Measurements from ENCODE around the gene HECW1. TPM values are rescaled to one million over a fixed set of nuclear protein-coding genes. Genes with fewer than 3 reads are reported as not detected.
A peak's percentile ranks its signal among the peaks of the same experiment; 100 is the strongest.

HECW1 gene
- total RNA-seq, 1 donor from 2014 or later: 1.6 TPM

GRCh38 chr7:43530553-43531410 lies 418.3 kb downstream of the HECW1 start:
- TF ChIP-seq CTCF (IDR thresholded peaks at IDR 0.05): no peak
- ATAC-seq: no peak
- H3K4me1 ChIP-seq: no peaks in the 10 kb centered on the region
- intact Hi-C loops (cut with DNase I): no loop called here
- H3K27me3 ChIP-seq: no peaks in the 10 kb centered on the region
- no peaks in the 10 kb centered on the region for H3K36me3 ChIP-seq
- H3K27ac ChIP-seq: no peak overlapping the region
- H3K4me3 ChIP-seq: no peak overlapping the region
- DNase-seq: no peak
- no peaks in the 10 kb centered on the region for H3K9me3 ChIP-seq

- TF ChIP-seq CTCF (IDR thresholded peaks at IDR 0.05): no peak
- DNase-seq (no peak), ATAC-seq (no peak)
- Histone ChIP-seq H3K9me3 (no peaks in the 10 kb centered on the region), H3K27me3 (no peaks in the 10 kb centered on the region), H3K4me3 (no peak overlapping the region), H3K36me3 (no peaks in the 10 kb centered on the region), H3K4me1 (no peaks in the 10 kb centered on the region), H3K27ac (no peak overlapping the region)
- intact Hi-C loops (cut with DNase I): no loop called here
Observed at GRCh38 chr7:43531700-43532099, 419.3 kb downstream of the HECW1 start.

- Histone ChIP-seq H3K4me1 (no peaks in the 10 kb centered on the region), H3K36me3 (no peaks in the 10 kb centered on the region), H3K4me3 (no peak overlapping the region), H3K27me3 (no peaks in the 10 kb centered on the region), H3K27ac (no peak overlapping the region), H3K9me3 (no peaks in the 10 kb centered on the region)
- no peak for TF ChIP-seq CTCF (IDR thresholded peaks at IDR 0.05)
- DNase-seq: no peak
- intact Hi-C loops (cut with DNase I): no loop called here
- no peak for ATAC-seq
Observed at GRCh38 chr7:43533801-43534479, 421.5 kb downstream of the HECW1 start.

GRCh38 chr7:43535031-43535451 lies 422.6 kb downstream of the HECW1 start:
- no peak for TF ChIP-seq CTCF (IDR thresholded peaks at IDR 0.05)
- no peaks in the 10 kb centered on the region for H3K4me1 ChIP-seq
- no peak for DNase-seq
- H3K4me3 ChIP-seq: no peak overlapping the region
- no peaks in the 10 kb centered on the region for H3K9me3 ChIP-seq
- H3K27me3 ChIP-seq: no peaks in the 10 kb centered on the region
- intact Hi-C loops (cut with DNase I): no loop called here
- no peak overlapping the region for H3K27ac ChIP-seq
- no peak for ATAC-seq
- H3K36me3 ChIP-seq: no peaks in the 10 kb centered on the region

GRCh38 chr7:43535810-43536585 lies 423.6 kb downstream of the HECW1 start:
- Histone ChIP-seq H3K27me3 (no peaks in the 10 kb centered on the region), H3K4me1 (no peaks in the 10 kb centered on the region), H3K4me3 (no peak overlapping the region), H3K9me3 (no peaks in the 10 kb centered on the region), H3K36me3 (no peaks in the 10 kb centered on the region), H3K27ac (peak overlapping the region; percentile 6)
- TF ChIP-seq CTCF (IDR thresholded peaks at IDR 0.05): no peak
- intact Hi-C loops (cut with DNase I): no loop called here
- ATAC-seq (peak; percentile 22), DNase-seq (no peak)
